EH (cell line): ENCODE data around the gene FLOT1.
A peak's percentile ranks its signal among the peaks of the same experiment; 100 is the strongest.
"Not testable (repeated sequence)": the region's sequence is repeated elsewhere in the genome, so short reads cannot be mapped to it uniquely, and the experiment has no call there.

ENCODE experiments used
- DNase-seq: peaks from one replicate; pipeline ENCODE4 v3.0.0-alpha.2; 2015; ENCODE audit warnings: low read depth

Gene FLOT1

DNA sequence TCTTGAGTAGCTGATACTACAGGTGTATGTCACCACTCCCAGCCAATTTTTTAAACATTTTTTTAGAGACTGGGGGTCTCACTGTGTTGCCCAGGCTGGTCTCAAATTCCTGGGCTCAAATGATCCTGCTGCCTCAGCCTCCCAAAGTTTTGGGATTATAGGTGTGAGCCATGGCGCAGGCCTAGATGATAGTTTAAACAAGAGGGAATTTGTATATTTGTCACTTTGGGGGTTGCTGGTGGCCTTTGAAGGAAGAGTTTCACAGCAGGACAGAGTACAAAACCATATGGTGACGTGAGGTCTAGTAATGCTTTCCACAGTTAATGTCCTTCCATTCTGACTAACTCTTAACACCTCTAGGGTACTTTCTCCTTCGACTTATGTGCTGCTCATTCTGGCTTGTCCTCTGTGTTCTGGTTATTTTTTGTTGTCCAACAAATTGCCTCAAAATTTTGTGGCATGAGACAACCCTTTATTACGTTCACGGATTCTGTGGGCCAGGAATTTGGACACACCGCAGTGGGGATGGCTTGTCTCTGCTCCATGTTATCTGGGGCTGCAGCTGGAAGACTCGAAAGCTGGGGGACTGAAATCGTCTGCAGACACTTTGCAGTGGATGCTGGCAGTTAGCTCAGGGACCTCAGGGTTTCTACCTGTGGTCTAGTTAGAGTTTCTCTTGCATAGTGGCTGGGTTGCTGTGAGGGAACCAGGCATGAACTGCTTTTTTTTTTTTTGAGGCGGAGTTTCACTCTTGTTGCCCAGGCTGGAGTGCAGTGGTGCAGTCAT, 24.9 kb upstream of the FLOT1 start:
- no peak for DNase-seq

- no peak for DNase-seq
Measured at GRCh38 chr6:30766461-30767157, 24.1 kb upstream of the FLOT1 start.

DNA sequence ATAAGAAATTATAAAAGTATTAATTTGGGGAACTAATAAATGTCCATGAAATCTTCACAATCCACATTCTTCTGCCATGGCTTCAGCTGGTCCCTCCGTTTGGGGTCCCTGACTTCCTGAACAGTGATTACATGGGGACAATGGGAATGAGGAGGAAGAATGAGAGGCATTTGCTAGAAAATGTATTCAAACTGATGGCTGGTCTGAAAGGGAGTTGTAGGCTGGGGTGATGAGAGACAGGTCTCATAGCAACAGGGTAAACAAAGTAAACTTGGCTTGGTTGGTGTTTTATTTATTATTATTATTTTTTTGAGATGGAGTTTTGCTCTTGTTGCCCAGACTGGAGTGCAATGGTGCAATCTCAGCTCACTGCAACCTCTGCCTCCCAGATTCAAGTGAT, 23.0 kb upstream of the FLOT1 start:
- peak; percentile 57 for DNase-seq

GRCh38 chr6:30764490-30765043, 22.1 kb upstream of the FLOT1 start:
- not testable (repeated sequence) for DNase-seq

- DNase-seq = peak; percentile 77
Measured at GRCh38 chr6:30763618-30764489, 21.4 kb upstream of the FLOT1 start.

GRCh38 chr6:30763155-30763617, 20.7 kb upstream of the FLOT1 start:
- DNase-seq = no peak

- DNase-seq = no peak
Measured at GRCh38 chr6:30761791-30762429, 19.4 kb upstream of the FLOT1 start.

DNA sequence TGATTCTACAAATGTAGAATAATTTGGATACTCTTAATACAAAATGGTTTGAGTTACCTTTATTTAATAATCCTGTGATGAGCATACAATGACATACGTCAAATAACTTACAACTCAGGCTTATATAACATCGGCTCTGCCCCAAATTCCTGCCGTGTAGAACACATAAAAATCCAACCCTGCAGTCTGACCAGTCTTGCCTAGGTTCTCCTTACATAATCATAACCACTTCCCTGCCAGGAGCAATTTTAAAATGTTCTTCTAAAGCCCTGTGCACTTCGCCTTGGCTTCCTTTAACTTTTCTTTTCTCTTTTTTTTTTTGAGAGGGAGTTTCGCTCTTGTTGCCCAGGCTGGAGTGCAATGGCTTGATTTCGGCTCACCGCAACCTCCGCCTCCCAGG, 18.1 kb upstream of the FLOT1 start:
- no peak for DNase-seq

DNA sequence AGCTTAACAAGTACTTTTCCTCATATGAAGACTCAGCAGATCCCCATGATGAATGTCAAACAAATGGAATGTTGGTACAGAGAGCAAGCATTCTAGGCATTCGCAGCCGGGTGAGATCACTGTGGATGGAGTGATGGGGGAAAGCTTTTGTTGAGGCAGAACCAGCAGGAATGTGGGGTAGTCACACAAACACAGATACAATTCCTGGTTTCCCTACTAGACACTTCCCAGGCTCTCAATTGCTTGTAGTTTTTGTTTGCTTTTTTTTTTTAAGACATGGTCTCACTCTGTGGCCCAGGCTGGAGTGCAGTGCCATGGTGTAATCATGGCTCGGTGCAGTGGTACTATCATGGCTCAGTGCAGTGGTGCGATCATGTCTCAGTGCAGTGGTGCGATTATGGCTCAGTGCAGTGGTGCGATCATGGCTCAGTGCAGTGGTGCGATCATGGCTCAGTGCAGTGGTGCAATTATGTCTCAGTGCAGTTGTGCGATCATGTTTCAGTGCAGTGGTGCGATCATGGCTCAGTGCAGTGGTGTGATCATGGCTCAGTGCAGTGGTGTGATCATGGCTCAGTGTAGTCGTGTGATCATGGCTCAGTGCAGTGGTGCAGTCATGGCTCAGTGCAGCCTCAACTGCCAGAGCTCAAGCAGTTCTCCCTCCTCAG, 17.2 kb upstream of the FLOT1 start:
- peak; percentile 99 for DNase-seq

DNA sequence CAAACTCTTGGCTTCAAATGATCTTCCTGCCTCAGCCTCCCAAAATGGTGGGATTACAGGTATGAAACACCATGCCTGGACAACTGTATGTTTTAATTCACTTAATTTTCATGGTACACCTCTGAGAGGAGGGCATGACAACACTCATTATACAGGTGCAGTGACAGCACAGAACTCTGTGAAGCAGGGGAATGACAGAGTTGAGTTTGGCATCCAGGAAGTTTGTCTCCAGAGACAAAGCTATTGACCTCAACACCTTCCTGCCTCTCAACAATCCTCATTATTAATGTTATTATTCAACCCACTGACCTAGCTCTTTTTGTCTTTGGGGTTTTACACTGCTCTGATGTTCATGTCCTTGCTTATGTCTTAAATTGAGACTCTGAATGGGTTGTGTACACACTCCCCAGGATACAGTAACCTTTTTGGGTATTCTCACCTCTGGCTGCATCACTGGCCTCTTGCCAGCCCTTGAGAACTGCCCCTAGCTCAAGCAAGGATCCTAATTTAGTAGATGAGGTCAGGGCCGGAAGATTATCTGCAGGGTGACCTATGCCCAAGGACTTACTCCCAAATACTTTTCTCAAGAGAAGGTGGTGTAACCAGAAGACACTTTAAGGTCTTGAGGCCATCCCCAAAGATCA, 14.9 kb upstream of the FLOT1 start:
- DNase-seq = no peak

GRCh38 chr6:30756405-30757003, 14.0 kb upstream of the FLOT1 start:
- DNase-seq = not testable (repeated sequence)

DNA sequence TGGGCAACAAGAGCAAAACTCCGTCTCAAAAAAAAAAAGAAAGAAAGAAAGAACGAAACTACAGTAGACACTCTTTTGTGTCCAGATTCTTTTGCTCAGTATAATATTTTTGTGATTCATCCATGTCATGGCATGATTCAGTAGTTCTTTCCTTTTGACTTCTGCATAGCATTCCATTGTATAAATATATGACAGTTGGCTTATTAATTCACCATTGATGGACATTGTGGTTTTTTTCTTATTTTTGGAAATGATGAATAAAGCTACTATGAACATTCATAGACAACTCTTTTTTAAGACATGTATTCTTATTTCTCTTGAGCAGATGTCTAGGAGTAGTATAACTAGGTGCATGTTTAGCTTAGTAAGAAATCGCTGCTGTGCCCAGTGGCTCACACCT, 12.1 kb upstream of the FLOT1 start:
- DNase-seq = peak; percentile 87

- peak; percentile 100 for DNase-seq
Measured at GRCh38 chr6:30752157-30752927, 9.9 kb upstream of the FLOT1 start.

DNA sequence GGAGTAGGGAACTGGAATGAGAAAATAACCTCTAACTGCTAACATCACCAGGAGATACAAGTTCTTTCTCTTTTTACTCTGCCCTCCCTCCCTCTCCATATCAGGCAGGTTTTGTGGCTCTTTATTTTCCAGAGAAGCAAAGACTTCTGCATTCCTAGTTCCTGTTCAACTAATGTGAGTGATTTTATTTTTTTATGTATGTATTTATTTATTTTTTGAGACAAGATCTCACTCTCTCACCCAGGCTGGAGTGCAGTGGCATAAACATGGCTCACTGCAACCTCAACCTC, 7.8 kb upstream of the FLOT1 start:
- no peak for DNase-seq

GRCh38 chr6:30749554-30750378, 7.3 kb upstream of the FLOT1 start:
- DNase-seq = no peak

DNA sequence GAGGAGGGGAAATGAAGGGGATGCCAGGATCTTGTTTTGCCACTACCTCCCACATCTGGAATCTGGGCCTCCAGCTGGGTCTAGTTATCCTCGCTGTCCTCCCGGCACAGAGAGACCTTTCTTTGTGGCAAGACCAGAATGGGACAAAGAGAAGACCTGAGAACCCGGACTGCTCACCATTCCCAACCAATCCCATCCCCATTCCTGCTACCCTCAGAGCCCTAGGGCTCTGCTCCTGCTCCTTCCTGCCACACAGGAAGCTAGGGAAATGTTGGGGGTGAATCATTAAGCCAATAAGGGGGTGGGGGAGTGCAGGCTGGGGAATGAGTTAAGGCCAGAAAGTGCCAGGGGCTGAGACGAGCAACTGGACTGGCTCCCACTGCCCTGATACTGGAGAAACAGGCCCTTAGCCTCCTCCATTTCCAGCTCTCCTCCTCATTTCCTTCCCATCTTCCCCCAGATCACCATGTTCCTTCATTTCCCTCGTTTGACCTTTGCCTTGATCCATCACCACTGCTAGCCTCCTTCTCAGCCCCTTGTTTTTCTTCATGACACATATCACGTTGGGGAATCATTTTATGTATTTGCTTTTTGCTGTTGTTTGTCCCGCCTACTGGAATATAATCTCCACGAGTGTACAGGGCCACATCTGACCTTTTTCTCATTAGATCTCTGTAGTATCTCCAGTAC, 6.5 kb upstream of the FLOT1 start:
- DNase-seq = peak; percentile 87

- DNase-seq = peak; percentile 53
Measured at GRCh38 chr6:30747902-30748769, 5.6 kb upstream of the FLOT1 start.
